ENCODE measurements around the gene RPH3AL. TPM values are rescaled to one million over a fixed set of nuclear protein-coding genes. Genes with fewer than 3 reads are reported as not detected.
"Not testable (repeated sequence)": the region's sequence is repeated elsewhere in the genome, so short reads cannot be mapped to it uniquely, and the experiment has no call there.

RPH3AL gene
- total and polyA plus RNA-seq, 11 donors, result 2.8 to 9.4 (median 6.3) TPM

GRCh38 chr17:227078-227945, 125.3 kb downstream of the RPH3AL start:
- DNase-seq (peak in 4 of 5 donors; percentile 14 to 56 (median 22)), ATAC-seq (peak in 3 of 4 donors; percentile 15 to 48 (median 21))
- H3K4me3 ChIP-seq, result no peak overlapping the region
- H3K4me1 ChIP-seq, result peaks cover 0 to 31% (median 5%) of the 10 kb centered on the region in 12 donors
- peaks cover 0 to 5% (median 0%) of the 10 kb centered on the region in 9 donors for H3K27me3 ChIP-seq
- TF ChIP-seq CTCF (IDR thresholded peaks at IDR 0.05) (no peak), POLR2A (IDR thresholded peaks at IDR 0.05) (no peak)
- no peaks in the 10 kb centered on the region for H3K36me3 ChIP-seq
- 56 to 64% (median 61%) methylated on average over 4 to 15 of the region's 15 CpGs for WGBS, 4 donors
- intact Hi-C loops (cut with DNase I), result no loop called here
- peak overlapping the region in 5 of 12 donors; percentile 2 to 61 (median 20) for H3K27ac ChIP-seq
- H3K9me3 ChIP-seq, result no peaks in the 10 kb centered on the region

- H3K9me3 ChIP-seq, result no peaks in the 10 kb centered on the region
- ATAC-seq (peak in 1 of 4 donors; percentile 46), DNase-seq (peak in 4 of 5 donors; percentile 6 to 14 (median 12))
- 77 to 81% (median 80%) methylated on average over 24 of the region's 24 CpGs for WGBS, 4 donors
- peaks cover 0 to 31% (median 5%) of the 10 kb centered on the region in 12 donors for H3K4me1 ChIP-seq
- intact Hi-C loops (cut with DNase I), result no loop called here
- no peaks in the 10 kb centered on the region for H3K36me3 ChIP-seq
- H3K27ac ChIP-seq, result peak overlapping the region in 5 of 12 donors; percentile 2 to 61 (median 20)
- H3K27me3 ChIP-seq, result peaks cover 0 to 5% (median 0%) of the 10 kb centered on the region in 9 donors
- TF ChIP-seq POLR2A (IDR thresholded peaks at IDR 0.05) (no peak), CTCF (IDR thresholded peaks at IDR 0.05) (no peak)
- no peak overlapping the region for H3K4me3 ChIP-seq
Observed at GRCh38 chr17:226108-227077, 126.2 kb downstream of the RPH3AL start.

DNA sequence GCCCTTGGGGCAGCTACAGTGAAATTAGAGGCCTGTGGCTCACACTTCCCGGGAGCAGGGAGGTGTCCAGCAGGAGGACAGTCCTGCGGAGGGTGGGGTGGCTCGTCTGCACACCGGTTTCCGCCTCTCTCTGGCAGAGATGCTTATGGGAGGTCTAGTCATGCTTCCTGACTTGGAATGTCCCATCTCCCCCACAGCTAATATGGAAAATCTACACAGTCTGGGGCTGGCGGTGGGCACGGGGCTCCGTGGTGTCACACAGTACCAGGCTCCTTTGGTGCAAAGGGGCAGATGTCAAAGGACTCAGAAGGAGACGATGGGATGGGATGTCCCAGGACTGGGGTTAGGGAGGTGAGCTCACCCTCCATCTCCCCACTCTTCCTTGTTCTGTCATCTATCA, 127.1 kb downstream of the RPH3AL start:
- peak in 3 of 5 donors; percentile 11 to 42 (median 13) for DNase-seq
- WGBS, 4 donors, result 70 to 86% (median 78%) methylated on average over 5 to 9 of the region's 9 CpGs

GRCh38 chr17:224576-224975, 128.0 kb downstream of the RPH3AL start:
- H3K9me3 ChIP-seq; H3K36me3 ChIP-seq; H3K4me3 ChIP-seq; ATAC-seq; H3K27me3 ChIP-seq; DNase-seq; intact Hi-C loops (cut with DNase I); H3K27ac ChIP-seq: not testable (repeated sequence)
- peaks cover 0 to 29% (median 5%) of the 10 kb centered on the region in 12 donors for H3K4me1 ChIP-seq
- 89 to 100% (median 96%) methylated on average over 2 of the region's 2 CpGs for WGBS, 4 donors

More for the DNA sequence above, 127.1 kb downstream of the RPH3AL start:
- intact Hi-C loops (cut with DNase I), result no loop called here
- ATAC-seq, result peak in 1 of 4 donors; percentile 27
- Histone ChIP-seq H3K27ac (no peak overlapping the region), H3K27me3 (peaks cover 0 to 5% (median 0%) of the 10 kb centered on the region in 9 donors), H3K4me1 (peaks cover 0 to 31% (median 5%) of the 10 kb centered on the region in 12 donors), H3K36me3 (no peaks in the 10 kb centered on the region), H3K9me3 (no peaks in the 10 kb centered on the region), H3K4me3 (no peak overlapping the region)
- TF ChIP-seq POLR2A (IDR thresholded peaks at IDR 0.05), result no peak
- TF ChIP-seq CTCF (IDR thresholded peaks at IDR 0.05), result no peak
